ENCODE data around the gene UCK1. TPM values are rescaled to one million over a fixed set of nuclear protein-coding genes. Genes with fewer than 3 reads are reported as not detected.

UCK1 gene
- total and polyA plus RNA-seq, 10 of the 15 experiments (the other 5 are each of a cell fraction or from before 2014, with no cell fraction given) = 0.31 to 27.0 (median 18.7) TPM

DNA sequence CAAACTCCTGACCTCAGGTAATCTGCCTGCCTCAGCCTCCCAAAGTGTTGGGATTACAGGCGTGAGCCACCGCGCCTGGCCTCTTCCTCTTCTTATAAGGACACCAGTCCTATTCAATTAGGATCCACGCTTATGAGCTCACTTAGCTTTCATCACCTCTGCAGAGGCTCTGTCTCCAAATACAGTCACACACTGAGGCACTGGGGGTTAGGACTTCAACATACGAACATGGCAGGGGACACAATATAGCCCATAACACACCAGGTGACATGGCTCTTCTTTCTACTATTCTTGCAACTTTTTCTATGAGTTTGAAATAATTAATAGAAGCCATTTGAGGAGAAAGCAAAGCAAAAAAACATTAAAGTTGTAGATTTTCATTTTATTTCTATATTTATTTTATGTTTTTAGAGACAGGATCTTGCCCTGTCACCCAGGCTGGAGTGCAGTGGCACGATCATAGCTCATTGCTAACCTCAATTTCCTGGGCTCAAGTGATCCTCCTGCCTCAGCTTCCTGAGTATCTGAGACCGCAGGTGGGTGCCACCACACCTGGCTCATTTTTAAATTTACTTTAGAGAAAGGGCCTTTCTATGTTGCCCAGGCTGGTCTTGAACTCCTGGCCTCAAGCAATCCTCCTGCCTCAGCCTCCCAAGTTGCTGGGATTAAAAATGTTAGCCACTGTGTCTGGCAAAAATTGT is 8.3 kb upstream of the UCK1 start:
- Histone ChIP-seq H3K9ac (ENCODE audit: control insufficient read depth, insufficient read depth, low read length) (no peak overlapping the region), H3K4me3 (no peak overlapping the region), H2AFZ (ENCODE audit: control insufficient read depth, low read depth, low read length) (no peak overlapping the region), H3K4me1 (ENCODE audit: control insufficient read depth, insufficient read depth, low read length) (no peaks in the 10 kb centered on the region), H4K20me1 (ENCODE audit: control insufficient read depth, insufficient read depth) (no peaks in the 10 kb centered on the region), H3K79me2 (ENCODE audit: control insufficient read depth, insufficient read depth, low read length) (no peaks in the 10 kb centered on the region), H3K4me2 (ENCODE audit: control insufficient read depth, insufficient read depth) (no peak overlapping the region), H3K9me3 (replicated peaks; ENCODE audit: control insufficient read depth, insufficient read depth, low read length) (peaks cover 8% of the 10 kb centered on the region), H3K27me3 (replicated peaks in 1 of 2; ENCODE audit: control insufficient read depth in 2 of 2, insufficient read depth in 2 of 2, low read length in 1 of 2) (no peaks in the 10 kb centered on the region), H3K27ac (ENCODE audit: control insufficient read depth, insufficient read depth) (no peak overlapping the region), H3K36me3 (ENCODE audit: control insufficient read depth in 2 of 2, insufficient read depth in 2 of 2, low read length in 1 of 2) (no peaks in the 10 kb centered on the region)
- TF ChIP-seq, protein P1, sequence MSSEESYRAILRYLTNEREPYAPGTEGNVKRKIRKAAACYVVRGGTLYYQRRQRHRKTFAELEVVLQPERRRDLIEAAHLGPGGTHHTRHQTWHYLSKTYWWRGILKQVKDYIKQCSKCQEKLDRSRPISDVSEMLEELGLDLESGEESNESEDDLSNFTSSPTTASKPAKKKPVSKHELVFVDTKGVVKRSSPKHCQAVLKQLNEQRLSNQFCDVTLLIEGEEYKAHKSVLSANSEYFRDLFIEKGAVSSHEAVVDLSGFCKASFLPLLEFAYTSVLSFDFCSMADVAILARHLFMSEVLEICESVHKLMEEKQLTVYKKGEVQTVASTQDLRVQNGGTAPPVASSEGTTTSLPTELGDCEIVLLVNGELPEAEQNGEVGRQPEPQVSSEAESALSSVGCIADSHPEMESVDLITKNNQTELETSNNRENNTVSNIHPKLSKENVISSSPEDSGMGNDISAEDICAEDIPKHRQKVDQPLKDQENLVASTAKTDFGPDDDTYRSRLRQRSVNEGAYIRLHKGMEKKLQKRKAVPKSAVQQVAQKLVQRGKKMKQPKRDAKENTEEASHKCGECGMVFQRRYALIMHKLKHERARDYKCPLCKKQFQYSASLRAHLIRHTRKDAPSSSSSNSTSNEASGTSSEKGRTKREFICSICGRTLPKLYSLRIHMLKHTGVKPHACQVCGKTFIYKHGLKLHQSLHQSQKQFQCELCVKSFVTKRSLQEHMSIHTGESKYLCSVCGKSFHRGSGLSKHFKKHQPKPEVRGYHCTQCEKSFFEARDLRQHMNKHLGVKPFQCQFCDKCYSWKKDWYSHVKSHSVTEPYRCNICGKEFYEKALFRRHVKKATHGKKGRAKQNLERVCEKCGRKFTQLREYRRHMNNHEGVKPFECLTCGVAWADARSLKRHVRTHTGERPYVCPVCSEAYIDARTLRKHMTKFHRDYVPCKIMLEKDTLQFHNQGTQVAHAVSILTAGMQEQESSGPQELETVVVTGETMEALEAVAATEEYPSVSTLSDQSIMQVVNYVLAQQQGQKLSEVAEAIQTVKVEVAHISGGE (CRISPR knock-in tag; IDR thresholded peaks at IDR 0.05) = no peak
- TF ChIP-seq, protein P2, sequence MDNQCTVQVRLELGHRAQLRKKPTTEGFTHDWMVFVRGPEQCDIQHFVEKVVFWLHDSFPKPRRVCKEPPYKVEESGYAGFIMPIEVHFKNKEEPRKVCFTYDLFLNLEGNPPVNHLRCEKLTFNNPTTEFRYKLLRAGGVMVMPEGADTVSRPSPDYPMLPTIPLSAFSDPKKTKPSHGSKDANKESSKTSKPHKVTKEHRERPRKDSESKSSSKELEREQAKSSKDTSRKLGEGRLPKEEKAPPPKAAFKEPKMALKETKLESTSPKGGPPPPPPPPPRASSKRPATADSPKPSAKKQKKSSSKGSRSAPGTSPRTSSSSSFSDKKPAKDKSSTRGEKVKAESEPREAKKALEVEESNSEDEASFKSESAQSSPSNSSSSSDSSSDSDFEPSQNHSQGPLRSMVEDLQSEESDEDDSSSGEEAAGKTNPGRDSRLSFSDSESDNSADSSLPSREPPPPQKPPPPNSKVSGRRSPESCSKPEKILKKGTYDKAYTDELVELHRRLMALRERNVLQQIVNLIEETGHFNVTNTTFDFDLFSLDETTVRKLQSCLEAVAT (IDR thresholded peaks at IDR 0.05) = no peak
- in situ Hi-C loops (cut with MboI) = no loop called here
- SMC1A ChIA-PET (ENCODE audit: uncharacterized antibody, unreplicated experiment) = interaction anchor here (0.6 kb wide), 1 partner anchor 32 kb away, joined by 3 read pairs; no protein-coding TSS in a partner anchor
- 46% methylated on average over 7 of the region's 7 CpGs for WGBS (ENCODE audit: insufficient coverage, insufficient replicate concordance, low lambda C conversion rate, missing lambda C conversion rate)
- no TSS peak for BruUV-seq (replicated peaks)
- FAIRE-seq (no peak), DNase-seq (ENCODE audit: low read depth, low spot score) (no peak), ATAC-seq (no peak)
- intact Hi-C loops (cut with micrococcal nuclease; ENCODE audit: unreplicated experiment) = loop anchor here (10.0 kb wide), 1 partner anchor 205 kb away; the partner anchor contains the start of gene RAPGEF1
- CTCF ChIA-PET = no interaction called here
- POLR2A ChIA-PET = no interaction called here
- RAD21 ChIA-PET (ENCODE audit: unreplicated experiment) = interaction anchor here (0.7 kb wide), 1 partner anchor 1549 kb away, joined by 3 read pairs; no protein-coding TSS in a partner anchor
